SU-DHL-6 (cell line): ENCODE results near the gene RAB11B.

Experiments
- H2AFZ ChIP-seq: fragments of 200-600 bp; sonication (generic); 2 replicates; pipeline ENCODE4 v1.6.1; 2014; ENCODE audit warnings: low read depth, mild to moderate bottlenecking, moderate library complexity, mixed read lengths, antibody characterized with exemption, low read length; ENCODE audit not compliant: severe bottlenecking
- H3F3A ChIP-seq: fragments of 200-600 bp; shearing (Covaris generic); 2 replicates; pipeline ENCODE4 v1.6.0; 2016; ENCODE audit warnings: antibody characterized with exemption, mild to moderate bottlenecking; ENCODE audit not compliant: insufficient read depth
- H3K27ac ChIP-seq: fragments of 200-600 bp; sonication (generic); 2 replicates; pipeline ENCODE4 v1.5.1; 2016; ENCODE audit warnings: low read depth, mild to moderate bottlenecking, low read length, moderate library complexity, mixed read lengths
- H3K27me3 ChIP-seq: fragments of 200-600 bp; sonication (generic), shearing (Covaris generic); 2 replicates; pipeline ENCODE4 v1.6.0; 2014; ENCODE audit warnings: mild to moderate bottlenecking, low read length
- H3K36me3 ChIP-seq: fragments of 200-600 bp; sonication (generic); 2 replicates; pipeline ENCODE4 v1.6.1; 2014; ENCODE audit warnings: mild to moderate bottlenecking, low read length, mixed read lengths
- H3K4me2 ChIP-seq: fragments of 300-600, 200-600 bp; shearing (Covaris generic), sonication (generic); 2 replicates; pipeline ENCODE4 v1.6.0; 2014; ENCODE audit warnings: low read length, low read depth, mild to moderate bottlenecking; ENCODE audit not compliant: poor library complexity, severe bottlenecking
- H3K4me3 ChIP-seq: fragments of 200-600 bp; sonication (generic); 2 replicates; pipeline ENCODE4 v1.5.1; 2014; ENCODE audit warnings: antibody characterized with exemption, low read length, mild to moderate bottlenecking, mixed read lengths; ENCODE audit not compliant: insufficient read depth, poor library complexity, severe bottlenecking
- H3K79me2 ChIP-seq: fragments of 200-600 bp; sonication (generic); 2 replicates; pipeline ENCODE4 v1.6.1; 2014; ENCODE audit warnings: mild to moderate bottlenecking, low read length, moderate library complexity; ENCODE audit not compliant: insufficient read depth
- H3K9ac ChIP-seq: fragments of 200-600 bp; sonication (generic); 2 replicates; pipeline ENCODE4 v1.7.0; 2014; ENCODE audit warnings: mild to moderate bottlenecking, low read length
- H3K9me2 ChIP-seq: fragments of 200-600 bp; sonication (generic); replicated peaks from 2 replicates; pipeline ENCODE4 v1.6.1; 2014; ENCODE audit warnings: low read length; ENCODE audit not compliant: insufficient read depth
- H3K9me3 ChIP-seq: fragments of 200-600 bp; sonication (generic); 2 replicates; pipeline ENCODE4 v1.6.1; 2014; ENCODE audit warnings: low read length, mixed read lengths; ENCODE audit not compliant: insufficient read depth
- H4K20me1 ChIP-seq: fragments of 200-600 bp; sonication (generic); 2 replicates; pipeline ENCODE4 v1.6.1; 2014; ENCODE audit warnings: low read depth, mild to moderate bottlenecking, antibody characterized with exemption, low read length, moderate library complexity, mixed read lengths
- CTCF ChIP-seq: fragments of 200-600 bp; sonication (generic); IDR thresholded peaks from one replicate; pipeline ENCODE4 v1.5.1; 2017; ENCODE audit warnings: antibody characterized with exemption, mild to moderate bottlenecking, low read length, moderate library complexity; ENCODE audit not compliant: insufficient read depth, poor library complexity, severe bottlenecking
- EZH2phosphoT487 ChIP-seq: fragments of 200-600 bp; sonication (generic), shearing (Covaris generic); conservative IDR thresholded peaks from 2 replicates; pipeline ENCODE4 v1.6.1; 2018; ENCODE audit warnings: mild to moderate bottlenecking, antibody characterized with exemption, low read length, moderate library complexity, mixed read lengths

The RAB11B gene

DNA sequence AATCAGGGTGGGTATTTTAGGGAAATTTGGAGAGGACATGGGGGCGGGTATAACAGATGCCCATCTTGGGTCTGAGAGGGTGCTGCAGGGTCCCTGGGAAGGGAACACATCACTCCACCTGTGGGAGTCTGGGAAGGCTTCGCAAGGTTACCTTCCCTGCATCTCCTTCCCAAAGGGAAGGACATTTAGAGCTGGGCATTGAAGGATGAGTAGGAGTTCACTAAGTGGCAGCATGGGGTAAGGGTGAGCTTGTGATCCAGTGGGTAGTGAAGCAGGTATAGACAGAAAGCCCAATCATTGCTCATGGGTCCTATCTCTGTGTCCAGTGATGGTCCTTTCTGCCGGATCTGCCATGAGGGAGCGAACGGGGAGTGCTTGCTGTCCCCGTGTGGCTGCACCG is 36.1 kb downstream of the RAB11B start:
- no peak overlapping the region for H3K9ac ChIP-seq
- no peaks in the 10 kb centered on the region for H3K9me3 ChIP-seq
- no peak overlapping the region for H2AFZ ChIP-seq
- TF ChIP-seq EZH2phosphoT487, result no peak
- no peak for TF ChIP-seq CTCF
- H3K27me3 ChIP-seq, result no peaks in the 10 kb centered on the region
- no peaks in the 10 kb centered on the region for H3F3A ChIP-seq
- H3K4me2 ChIP-seq, result no peak overlapping the region
- H3K4me3 ChIP-seq, result no peak overlapping the region
- no peaks in the 10 kb centered on the region for H3K9me2 ChIP-seq
- H4K20me1 ChIP-seq, result no peaks in the 10 kb centered on the region
- no peak overlapping the region for H3K27ac ChIP-seq
- no peaks in the 10 kb centered on the region for H3K36me3 ChIP-seq
- H3K79me2 ChIP-seq, result no peaks in the 10 kb centered on the region

- H3K9ac ChIP-seq, result no peak overlapping the region
- TF ChIP-seq CTCF, result no peak
- TF ChIP-seq EZH2phosphoT487, result no peak
Observed at GRCh38 chr19:8429044-8429443, 38.9 kb downstream of the RAB11B start.

DNA sequence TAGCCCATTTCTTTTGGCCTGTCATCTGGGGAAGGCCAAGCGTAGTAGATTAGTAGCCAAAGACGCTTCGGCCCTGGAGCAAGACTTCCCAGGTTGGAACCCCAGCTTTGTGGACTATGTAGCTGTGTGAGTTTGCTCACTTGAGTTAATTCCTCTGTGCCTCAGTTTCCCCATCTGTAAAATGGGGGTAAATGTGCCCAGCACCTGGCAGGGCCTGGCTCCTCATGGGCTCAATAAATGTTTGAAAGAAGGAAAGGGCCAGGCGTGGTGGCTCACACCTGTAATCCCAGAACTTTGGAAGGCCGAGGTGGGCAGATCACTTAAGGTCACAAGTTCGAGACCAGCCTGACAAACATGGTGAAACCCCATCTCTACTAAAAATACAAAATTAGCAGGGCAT is 39.7 kb downstream of the RAB11B start:
- Histone ChIP-seq H3K9me2 (no peaks in the 10 kb centered on the region), H3K9ac (no peak overlapping the region), H4K20me1 (no peaks in the 10 kb centered on the region), H3K4me3 (no peak overlapping the region), H3K79me2 (no peaks in the 10 kb centered on the region), H3K36me3 (no peaks in the 10 kb centered on the region), H3K27ac (no peak overlapping the region), H3K27me3 (no peaks in the 10 kb centered on the region), H3F3A (no peaks in the 10 kb centered on the region), H3K9me3 (no peaks in the 10 kb centered on the region), H3K4me2 (no peak overlapping the region), H2AFZ (no peak overlapping the region)
- TF ChIP-seq CTCF (no peak), EZH2phosphoT487 (no peak)

More at GRCh38 chr19:8429044-8429443, 38.9 kb downstream of the RAB11B start:
- Histone ChIP-seq H4K20me1 (no peaks in the 10 kb centered on the region), H3K79me2 (no peaks in the 10 kb centered on the region), H3K36me3 (no peaks in the 10 kb centered on the region), H3K27ac (no peak overlapping the region), H3K4me3 (no peak overlapping the region), H3K9me2 (no peaks in the 10 kb centered on the region), H3K27me3 (no peaks in the 10 kb centered on the region), H2AFZ (no peak overlapping the region), H3K4me2 (no peak overlapping the region), H3F3A (no peaks in the 10 kb centered on the region), H3K9me3 (no peaks in the 10 kb centered on the region)

DNA sequence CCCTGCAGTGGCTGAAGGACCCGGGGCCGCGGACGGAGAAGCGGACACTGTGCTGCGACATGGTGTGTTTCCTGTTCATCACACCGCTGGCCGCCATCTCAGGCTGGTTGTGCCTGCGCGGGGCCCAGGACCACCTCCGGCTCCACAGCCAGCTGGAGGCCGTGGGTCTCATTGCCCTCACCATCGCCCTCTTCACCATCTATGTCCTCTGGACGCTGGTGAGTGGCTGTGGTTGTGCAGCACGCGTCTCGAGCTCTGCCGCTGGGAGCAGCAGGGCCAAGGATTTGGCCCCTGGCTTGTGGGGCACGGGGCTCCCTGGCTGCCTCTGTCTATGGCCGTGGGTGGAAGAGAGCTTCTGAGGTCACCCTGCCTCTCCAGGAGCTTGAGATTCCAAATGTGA is 40.5 kb downstream of the RAB11B start:
- Histone ChIP-seq H2AFZ (no peak overlapping the region), H4K20me1 (no peaks in the 10 kb centered on the region), H3K27ac (no peak overlapping the region), H3K9me2 (no peaks in the 10 kb centered on the region), H3K36me3 (no peaks in the 10 kb centered on the region), H3K4me2 (no peak overlapping the region), H3K27me3 (no peaks in the 10 kb centered on the region), H3K4me3 (no peak overlapping the region), H3K9me3 (no peaks in the 10 kb centered on the region), H3F3A (no peaks in the 10 kb centered on the region), H3K9ac (no peak overlapping the region), H3K79me2 (no peaks in the 10 kb centered on the region)
- TF ChIP-seq EZH2phosphoT487 (no peak), CTCF (no peak)
